GM19463 (cell line): ENCODE data around the gene ITPRIP.

Experiments used
- ATAC-seq: cut with Tn5 transposase; IDR thresholded peaks from one replicate; pipeline ENCODE4 v1.9.1; 2021; ENCODE audit warnings: mild to moderate bottlenecking, moderate library complexity; ENCODE audit not compliant: unreplicated experiment

Gene ITPRIP

GRCh38 chr10:104337985-104338735 is at the start of gene ITPRIP:
Gene ITPRIP, minus strand, starts transcription at chr10:104338465. Its CDS starts 22,414 bp downstream, at chr10:104316051.
- peak; percentile 60 for ATAC-seq

- ATAC-seq = no peak
These were observed 49.0 kb upstream of the ITPRIP start for GRCh38 chr10:104387130-104387888.

GRCh38 chr10:104380336-104380735 is 42.1 kb upstream of the ITPRIP start:
- ATAC-seq = no peak

GRCh38 chr10:104376784-104377300 is 38.6 kb upstream of the ITPRIP start:
- no peak for ATAC-seq

- no peak for ATAC-seq
These were observed 36.3 kb upstream of the ITPRIP start for GRCh38 chr10:104374591-104374990.

- ATAC-seq = no peak
These were observed 33.5 kb upstream of the ITPRIP start for GRCh38 chr10:104371753-104372152.

- no peak for ATAC-seq
These were observed 30.1 kb upstream of the ITPRIP start for GRCh38 chr10:104368381-104368780.

- no peak for ATAC-seq
These were observed 29.6 kb upstream of the ITPRIP start for GRCh38 chr10:104367904-104368303.

- ATAC-seq = no peak
These were observed 21.5 kb upstream of the ITPRIP start for GRCh38 chr10:104359811-104360210.

- peak; percentile 55 for ATAC-seq
These were observed 15.2 kb upstream of the ITPRIP start, which contains the start of gene CFAP58 for GRCh38 chr10:104353325-104354048. Gene CFAP58, plus strand, starts transcription at chr10:104353833. Its CDS starts 65 bp downstream, at chr10:104353898.

- no peak for ATAC-seq
These were observed 13.7 kb upstream of the ITPRIP start for GRCh38 chr10:104351919-104352318.

- ATAC-seq = peak; percentile 17
These were observed 12.9 kb upstream of the ITPRIP start for GRCh38 chr10:104351061-104351702.

GRCh38 chr10:104350127-104350635 is 11.9 kb upstream of the ITPRIP start:
- peak; percentile 42 for ATAC-seq

- ATAC-seq = peak; percentile 38
These were observed 11.4 kb upstream of the ITPRIP start for GRCh38 chr10:104349623-104350126.

- ATAC-seq = no peak
These were observed 10.3 kb upstream of the ITPRIP start for GRCh38 chr10:104348601-104349000.

GRCh38 chr10:104347295-104348045 is 9.2 kb upstream of the ITPRIP start:
- no peak for ATAC-seq

- no peak for ATAC-seq
These were observed 7.7 kb upstream of the ITPRIP start for GRCh38 chr10:104345941-104346340.

GRCh38 chr10:104345515-104345914 is 7.2 kb upstream of the ITPRIP start:
- no peak for ATAC-seq

GRCh38 chr10:104344219-104344618 is 6.0 kb upstream of the ITPRIP start:
- no peak for ATAC-seq
